ENCODE results near the gene C1orf53.
"Not testable (repeated sequence)": the region's sequence is repeated elsewhere in the genome, so short reads cannot be mapped to it uniquely, and the experiment has no call there.

C1orf53 gene

GRCh38 chr1:197920414-197921117 is 18.1 kb downstream of the C1orf53 start:
- in situ Hi-C loops (cut with MboI; ENCODE audit: low sequenced_read_pairs): no loop called here

- in situ Hi-C loops (cut with MboI; ENCODE audit: low sequenced_read_pairs): no loop called here
These were observed 19.0 kb downstream of the C1orf53 start for GRCh38 chr1:197921235-197922069.

GRCh38 chr1:197922070-197922390 is 19.6 kb downstream of the C1orf53 start:
- in situ Hi-C loops (cut with MboI; ENCODE audit: low sequenced_read_pairs): no loop called here

GRCh38 chr1:197923038-197923437 is 20.6 kb downstream of the C1orf53 start:
- in situ Hi-C loops (cut with MboI; ENCODE audit: low sequenced_read_pairs): no loop called here

GRCh38 chr1:197924516-197925123 is 22.2 kb downstream of the C1orf53 start:
- in situ Hi-C loops (cut with MboI; ENCODE audit: low sequenced_read_pairs): no loop called here

- in situ Hi-C loops (cut with MboI; ENCODE audit: low sequenced_read_pairs): no loop called here
These were observed 25.7 kb downstream of the C1orf53 start for GRCh38 chr1:197927908-197928665.

- in situ Hi-C loops (cut with MboI; ENCODE audit: low sequenced_read_pairs): no loop called here
These were observed 26.5 kb downstream of the C1orf53 start for GRCh38 chr1:197928849-197929336.

GRCh38 chr1:197933016-197933415 is 30.6 kb downstream of the C1orf53 start:
- in situ Hi-C loops (cut with MboI; ENCODE audit: low sequenced_read_pairs): no loop called here

- in situ Hi-C loops (cut with MboI; ENCODE audit: low sequenced_read_pairs): no loop called here
These were observed 31.2 kb downstream of the C1orf53 start for GRCh38 chr1:197933647-197934046.

GRCh38 chr1:197937381-197937780 is 35.0 kb downstream of the C1orf53 start:
- in situ Hi-C loops (cut with MboI; ENCODE audit: low sequenced_read_pairs): no loop called here

GRCh38 chr1:197937892-197938291 is 35.5 kb downstream of the C1orf53 start:
- in situ Hi-C loops (cut with MboI; ENCODE audit: low sequenced_read_pairs): no loop called here

- in situ Hi-C loops (cut with MboI; ENCODE audit: low sequenced_read_pairs): not testable (repeated sequence)
These were observed 36.9 kb downstream of the C1orf53 start for GRCh38 chr1:197939159-197939980.

- in situ Hi-C loops (cut with MboI; ENCODE audit: low sequenced_read_pairs): no loop called here
These were observed 39.6 kb downstream of the C1orf53 start for GRCh38 chr1:197942042-197942441.

GRCh38 chr1:197944485-197944884 is 42.1 kb downstream of the C1orf53 start:
- in situ Hi-C loops (cut with MboI; ENCODE audit: low sequenced_read_pairs): no loop called here

GRCh38 chr1:197948926-197949899 is 46.8 kb downstream of the C1orf53 start:
- in situ Hi-C loops (cut with MboI; ENCODE audit: low sequenced_read_pairs): no loop called here

GRCh38 chr1:197951089-197951488 is 48.7 kb downstream of the C1orf53 start:
- in situ Hi-C loops (cut with MboI; ENCODE audit: low sequenced_read_pairs): no loop called here

GRCh38 chr1:197951617-197952175 is 49.3 kb downstream of the C1orf53 start:
- in situ Hi-C loops (cut with MboI; ENCODE audit: low sequenced_read_pairs): no loop called here

- in situ Hi-C loops (cut with MboI; ENCODE audit: low sequenced_read_pairs): not testable (repeated sequence)
These were observed 51.0 kb downstream of the C1orf53 start for GRCh38 chr1:197953472-197953871.
